NT2/D1 (cell line): ENCODE data around the gene FZD7.

ENCODE experiments used
- DNase-seq: peaks from one replicate; pipeline ENCODE4 v3.0.0-alpha.2; 2011; ENCODE audit warnings: low read depth, low spot score
- H3K27me3 ChIP-seq: 2 replicates; pipeline ENCODE4 v1.6.0; 2011; ENCODE audit warnings: mild to moderate bottlenecking; ENCODE audit not compliant: insufficient read length, insufficient read depth
- H3K36me3 ChIP-seq: 2 replicates; pipeline ENCODE4 v1.6.1; 2011; ENCODE audit warnings: mild to moderate bottlenecking, low read length, mixed read lengths; ENCODE audit not compliant: insufficient read depth, insufficient read length
- H3K4me1 ChIP-seq: 2 replicates; pipeline ENCODE4 v1.5.1; 2011; ENCODE audit not compliant: insufficient read depth, insufficient read length
- H3K4me3 ChIP-seq: 2 replicates; pipeline ENCODE4 v1.5.1; 2011; ENCODE audit warnings: low read depth; ENCODE audit not compliant: insufficient read length
- H3K9ac ChIP-seq: 2 replicates; pipeline ENCODE4 v1.6.0; 2011; ENCODE audit warnings: low read depth; ENCODE audit not compliant: insufficient read length
- H3K9me3 ChIP-seq: 2 replicates; pipeline ENCODE4 v1.5.1; 2011; ENCODE audit warnings: mild to moderate bottlenecking, low read length; ENCODE audit not compliant: insufficient read depth
- SUZ12 ChIP-seq: IDR thresholded peaks from 2 replicates; pipeline ENCODE4 v1.6.1; 2011; ENCODE audit not compliant: insufficient read length, insufficient read depth; ENCODE audit errors: extremely low read depth
- YY1 ChIP-seq: IDR thresholded peaks from 2 replicates; pipeline ENCODE4 v1.6.1; 2011; ENCODE audit not compliant: insufficient read length, insufficient read depth
- ZNF274 ChIP-seq: IDR thresholded peaks from 2 replicates; pipeline ENCODE4 v1.6.1; 2011; ENCODE audit warnings: mild to moderate bottlenecking, low read depth, low read length

The FZD7 gene

DNA sequence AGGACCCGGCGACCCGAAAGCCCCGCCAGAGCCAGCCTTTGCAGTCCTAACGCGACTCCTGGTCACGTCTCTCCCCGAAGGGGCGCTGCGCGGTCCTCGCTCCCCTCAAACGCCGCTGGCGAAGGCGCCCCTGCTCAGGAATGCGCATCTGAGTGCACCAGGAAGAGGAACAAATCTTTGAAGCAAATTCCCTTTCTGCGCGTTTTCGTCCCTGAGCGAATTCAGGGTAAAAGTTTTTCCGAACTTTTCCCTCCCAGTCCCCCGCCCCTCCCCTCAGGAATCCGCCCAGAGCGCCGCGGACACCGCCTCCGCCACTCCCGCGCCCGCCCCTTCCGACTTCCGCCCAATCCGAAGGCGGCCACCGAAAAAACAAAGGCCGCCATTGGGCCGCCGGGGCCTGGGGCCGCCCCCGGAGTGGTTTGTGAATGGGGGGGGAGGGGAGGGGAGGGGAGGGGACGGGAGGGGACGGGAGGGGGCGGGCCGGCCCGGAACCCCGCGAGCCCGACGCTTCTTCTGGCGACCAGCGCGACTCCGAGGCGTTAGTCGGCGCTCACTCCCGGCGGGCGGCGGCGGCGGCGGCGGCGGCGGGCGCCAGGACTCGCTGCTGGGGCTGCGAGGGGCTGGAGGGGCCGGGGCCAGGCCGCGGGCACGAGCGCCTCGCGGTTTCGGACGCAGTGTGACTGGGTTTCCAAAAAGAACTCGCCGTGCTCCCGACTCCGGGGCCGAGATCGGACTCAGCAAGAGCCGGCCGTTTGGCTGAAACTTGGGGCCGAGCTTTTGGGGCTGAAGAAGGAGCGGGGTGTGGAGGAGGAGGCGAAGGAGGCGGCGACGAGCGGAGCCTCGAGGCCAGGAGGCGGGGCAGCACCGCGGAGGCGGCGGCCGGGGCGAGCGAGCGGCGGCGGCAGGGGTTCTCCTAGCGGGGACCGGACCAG, at the start of gene FZD7:
Gene FZD7, plus strand, starts transcription at position 539 of the 932 bp plus-strand sequence. CDS start 793 bp downstream, outside the sequence.
- peak; percentile 92 for DNase-seq
- H3K4me1 ChIP-seq: peaks cover 7% of the 10 kb centered on the region
- H3K9ac ChIP-seq: peak within 1 kb of the TSS; percentile 97
- TF ChIP-seq SUZ12 (no peak), ZNF274 (no peak), YY1 (no peak)
- H3K4me3 ChIP-seq: peak within 1 kb of the TSS; percentile 95
- H3K9me3 ChIP-seq: no peaks in the 10 kb centered on the region; the same call in 1 of the 2 replicates
- H3K36me3 ChIP-seq: peaks cover 29% of the 10 kb centered on the region
- peaks cover 38% of the 10 kb centered on the region for H3K27me3 ChIP-seq

DNA sequence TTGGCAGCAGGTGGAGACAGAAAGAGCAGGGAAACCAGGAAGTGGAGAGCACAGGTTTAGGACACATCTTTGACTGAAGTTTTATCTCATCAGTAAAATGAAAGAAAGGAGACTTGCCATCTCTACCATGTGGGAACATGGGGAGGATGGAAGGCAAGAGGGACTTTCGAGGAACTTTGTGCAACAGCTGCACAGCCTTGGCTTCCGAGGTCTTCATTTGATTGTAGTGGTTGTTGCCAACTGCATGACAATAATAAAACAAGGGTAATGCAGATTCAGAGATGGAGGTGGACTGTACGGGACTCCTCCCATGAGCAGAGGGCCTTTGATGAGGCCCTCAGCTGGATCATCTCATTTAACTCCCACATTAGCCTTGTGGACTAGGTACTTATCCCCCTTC, 49.3 kb upstream of the FZD7 start:
- no peak for DNase-seq
- no peak for TF ChIP-seq YY1
- no peak for TF ChIP-seq ZNF274
- no peak for TF ChIP-seq SUZ12
- H3K9me3 ChIP-seq: no peaks in the 10 kb centered on the region
- H3K4me1 ChIP-seq: peaks cover 6% of the 10 kb centered on the region
- H3K4me3 ChIP-seq: no peak overlapping the region
- no peaks in the 10 kb centered on the region for H3K36me3 ChIP-seq
- no peaks in the 10 kb centered on the region for H3K27me3 ChIP-seq
- H3K9ac ChIP-seq: no peak overlapping the region

DNA sequence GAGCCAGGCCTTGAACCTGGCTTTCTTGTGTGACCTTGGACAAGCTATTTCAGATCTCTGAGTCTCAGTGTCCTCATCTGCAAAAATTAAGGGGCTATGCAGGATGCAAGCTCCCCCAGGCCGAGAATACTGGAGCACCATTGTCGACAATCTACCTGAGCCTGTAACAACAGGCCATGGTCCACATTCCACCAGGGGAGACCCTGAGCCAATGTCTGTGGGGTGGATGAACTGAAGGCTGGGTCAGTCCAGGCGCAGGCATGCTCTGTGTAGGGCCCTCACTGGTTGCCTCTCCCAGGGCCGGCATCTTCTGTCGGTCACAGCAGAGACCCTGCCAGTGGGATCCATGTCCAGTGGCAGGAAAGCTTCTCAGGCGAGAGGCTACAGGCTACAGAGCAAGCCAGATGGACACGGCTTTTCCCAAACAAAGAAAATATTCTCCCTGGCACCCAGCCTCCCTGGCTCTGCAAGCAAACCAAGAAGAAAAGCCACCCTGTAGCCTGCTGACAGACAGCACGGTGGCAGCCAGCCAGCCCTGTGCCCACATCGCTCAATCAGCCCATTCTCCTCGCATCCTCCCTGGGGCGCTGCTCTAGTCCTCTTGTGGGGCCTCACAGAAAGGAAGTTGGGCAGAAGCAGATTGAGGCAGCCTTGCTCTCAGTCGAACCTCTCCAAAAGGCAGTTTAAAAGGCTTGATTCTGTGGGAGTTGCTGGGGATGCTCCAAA, 48.7 kb upstream of the FZD7 start:
- no peaks in the 10 kb centered on the region for H3K27me3 ChIP-seq
- H3K4me3 ChIP-seq: no peak overlapping the region
- DNase-seq: no peak
- H3K4me1 ChIP-seq: peaks cover 5% of the 10 kb centered on the region
- H3K9me3 ChIP-seq: no peaks in the 10 kb centered on the region
- TF ChIP-seq ZNF274: no peak
- TF ChIP-seq SUZ12: no peak
- TF ChIP-seq YY1: no peak
- no peaks in the 10 kb centered on the region for H3K36me3 ChIP-seq
- no peak overlapping the region for H3K9ac ChIP-seq

DNA sequence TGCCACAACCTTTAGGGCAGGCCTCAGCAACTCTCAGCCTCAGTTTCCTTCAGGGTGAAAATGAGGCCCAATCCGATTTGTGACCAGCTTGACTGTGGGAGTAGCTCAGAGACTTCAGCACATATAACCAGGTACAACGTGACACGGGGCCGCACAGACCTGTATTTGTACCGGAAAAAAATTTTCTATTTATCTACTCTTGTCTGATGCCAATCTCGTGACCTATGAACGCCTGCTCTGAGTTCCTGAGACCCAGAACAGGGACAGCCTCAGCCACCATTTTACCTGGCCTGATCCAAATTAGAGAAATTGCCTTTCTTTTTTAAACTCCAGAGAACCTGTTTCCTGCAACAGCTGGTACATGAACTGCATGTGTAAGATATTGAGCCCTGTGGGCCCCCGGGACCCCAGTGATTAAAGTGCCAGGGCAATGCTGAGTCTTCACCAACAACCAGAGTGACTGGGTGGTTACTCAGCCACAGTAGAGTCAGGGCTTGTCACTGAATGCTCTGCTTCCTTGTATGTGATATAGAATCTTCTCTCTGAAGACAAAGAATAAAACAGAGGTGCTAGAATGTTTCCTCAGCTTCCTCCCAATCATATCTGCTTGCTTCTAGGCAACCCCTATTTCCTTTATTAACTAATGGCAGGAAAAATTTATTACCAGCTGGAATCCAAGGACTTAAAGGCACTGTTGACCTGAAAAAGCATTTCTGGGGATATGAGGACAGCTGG, 47.8 kb upstream of the FZD7 start:
- H3K9ac ChIP-seq: no peak overlapping the region
- no peaks in the 10 kb centered on the region for H3K36me3 ChIP-seq
- TF ChIP-seq YY1 (no peak), SUZ12 (no peak), ZNF274 (no peak)
- no peaks in the 10 kb centered on the region for H3K27me3 ChIP-seq
- no peaks in the 10 kb centered on the region for H3K9me3 ChIP-seq
- no peak for DNase-seq
- H3K4me3 ChIP-seq: no peak overlapping the region
- peaks cover 4% of the 10 kb centered on the region for H3K4me1 ChIP-seq

DNA sequence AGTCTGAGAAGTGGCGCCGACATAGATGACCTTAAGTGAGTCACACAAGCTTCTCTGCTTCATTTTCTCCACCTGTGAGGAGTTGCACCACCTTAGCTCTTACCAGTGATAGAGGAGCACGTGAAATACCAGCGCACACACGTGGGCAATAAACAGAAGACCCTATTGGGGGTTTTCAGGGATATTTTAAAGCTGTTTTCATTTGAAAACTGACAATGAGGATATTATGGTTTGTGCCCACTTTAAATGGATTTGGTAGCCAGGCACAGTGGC, 47.3 kb upstream of the FZD7 start:
- Histone ChIP-seq H3K36me3 (no peaks in the 10 kb centered on the region), H3K27me3 (no peaks in the 10 kb centered on the region), H3K9me3 (no peaks in the 10 kb centered on the region), H3K4me3 (no peak overlapping the region), H3K4me1 (peaks cover 4% of the 10 kb centered on the region), H3K9ac (no peak overlapping the region)
- TF ChIP-seq SUZ12 (no peak), ZNF274 (no peak), YY1 (no peak)
- DNase-seq: no peak

DNA sequence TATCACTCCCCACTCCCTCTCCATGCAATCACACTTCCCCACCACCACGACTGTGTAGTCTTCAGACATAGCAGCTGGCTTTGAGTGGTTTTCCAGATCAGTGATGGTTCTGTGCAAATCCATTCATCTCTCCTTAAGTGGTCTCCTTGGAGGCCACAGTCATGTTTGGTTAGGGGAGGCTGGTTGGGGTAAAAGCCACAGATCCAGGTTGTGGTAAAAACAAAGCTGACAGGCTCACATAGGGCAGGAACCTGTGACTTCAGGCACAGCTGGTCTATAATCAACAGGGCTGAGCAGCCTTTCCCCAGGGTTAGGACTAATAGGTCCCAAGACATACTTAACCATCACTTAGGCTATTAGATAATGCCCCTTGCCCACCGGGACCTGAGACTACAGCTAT, 46.2 kb upstream of the FZD7 start:
- no peaks in the 10 kb centered on the region for H3K27me3 ChIP-seq
- H3K9ac ChIP-seq: no peak overlapping the region
- DNase-seq: no peak
- peaks cover 4% of the 10 kb centered on the region for H3K4me1 ChIP-seq
- TF ChIP-seq SUZ12 (no peak), ZNF274 (no peak), YY1 (no peak)
- no peaks in the 10 kb centered on the region for H3K9me3 ChIP-seq
- H3K4me3 ChIP-seq: no peak overlapping the region
- H3K36me3 ChIP-seq: no peaks in the 10 kb centered on the region
